Measurements from ENCODE around the gene NEUROG1.
"Not testable (repeated sequence)": the region's sequence is repeated elsewhere in the genome, so short reads cannot be mapped to it uniquely, and the experiment has no call there.

The NEUROG1 gene

DNA sequence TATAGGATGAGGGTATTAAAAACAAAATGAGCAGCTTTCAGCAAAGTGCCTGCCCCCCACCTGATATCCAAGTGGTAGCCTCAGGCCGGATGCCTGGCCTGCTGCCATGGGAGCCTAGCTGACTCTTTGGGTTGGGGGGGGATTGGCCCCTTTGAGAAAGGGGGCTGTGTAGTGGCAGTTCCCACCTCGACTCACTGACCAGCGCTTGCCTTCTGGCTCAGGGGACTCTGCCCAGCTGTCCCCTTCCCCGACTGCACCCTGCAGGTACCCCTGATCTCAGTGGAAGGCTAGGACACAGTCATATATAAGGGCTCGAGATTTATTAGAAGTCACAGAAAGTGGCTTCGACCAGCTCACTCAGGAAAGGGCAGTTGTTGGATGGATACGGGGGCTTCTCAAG, 1.5 kb upstream of the NEUROG1 start:
- DNase-seq (ENCODE audit: low read depth in 2 of 2), result no peak

DNA sequence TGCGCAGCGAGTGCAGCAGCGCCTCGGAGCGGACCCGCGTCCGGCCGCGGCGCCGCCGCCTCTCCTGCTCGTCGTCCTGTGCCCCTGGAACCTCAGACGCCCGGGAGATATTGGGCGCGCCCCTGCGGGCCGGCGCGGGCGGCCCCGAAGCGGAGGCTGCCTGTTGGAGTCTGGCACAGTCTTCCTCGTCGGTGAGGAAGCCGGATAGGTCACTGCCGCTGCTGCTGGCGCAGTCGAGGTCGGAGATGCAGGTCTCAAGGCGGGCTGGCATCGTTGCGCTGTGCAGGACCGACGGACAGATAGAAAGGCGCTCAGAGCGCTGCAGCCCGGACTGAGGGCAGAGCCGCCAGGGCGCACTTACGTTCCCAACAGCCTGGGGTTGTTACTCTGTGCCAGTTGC, 344 bp downstream of the NEUROG1 start:
- no peak for DNase-seq (ENCODE audit: low read depth in 2 of 2)

DNA sequence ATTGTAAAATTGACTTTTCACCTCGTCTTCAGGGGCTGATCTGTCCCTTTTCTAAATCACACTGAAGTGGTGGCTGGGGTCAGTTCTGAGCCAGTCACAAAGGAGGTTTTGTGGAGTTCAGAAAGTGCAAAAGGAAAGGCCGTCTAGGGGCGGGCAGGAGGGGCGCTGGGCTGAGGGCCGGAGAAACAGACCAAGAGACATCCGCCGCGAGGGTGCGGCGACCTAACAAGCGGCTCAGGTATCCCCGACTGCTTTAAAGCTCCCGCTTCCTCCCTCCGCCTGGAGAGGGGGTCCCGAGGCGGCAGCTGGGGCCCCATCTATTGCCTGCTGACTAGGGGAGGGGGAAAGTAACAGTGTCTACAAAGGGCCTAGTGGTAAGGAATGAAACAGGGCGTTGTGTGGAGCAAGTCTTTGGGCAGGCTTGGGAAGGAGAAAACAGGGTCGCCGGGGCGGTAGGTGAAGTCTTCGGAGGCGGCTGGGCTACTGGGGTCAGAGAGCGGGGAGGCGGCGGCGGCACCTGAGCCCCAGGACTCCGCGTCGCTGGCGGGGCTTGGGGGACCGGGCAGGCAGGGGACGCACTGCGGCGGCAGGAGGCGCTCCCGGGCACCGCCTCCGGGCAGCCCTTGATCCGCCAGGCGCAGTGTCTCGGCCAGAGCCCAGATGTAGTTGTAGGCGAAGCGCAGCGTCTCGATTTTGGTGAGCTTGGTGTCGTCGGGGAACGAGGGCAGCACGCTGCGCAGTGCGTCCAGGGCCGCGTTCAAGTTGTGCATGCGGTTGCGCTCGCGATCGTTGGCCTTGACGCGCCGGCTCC, 950 bp downstream of the NEUROG1 start:
- no peak for DNase-seq (ENCODE audit: low read depth in 2 of 2)

DNA sequence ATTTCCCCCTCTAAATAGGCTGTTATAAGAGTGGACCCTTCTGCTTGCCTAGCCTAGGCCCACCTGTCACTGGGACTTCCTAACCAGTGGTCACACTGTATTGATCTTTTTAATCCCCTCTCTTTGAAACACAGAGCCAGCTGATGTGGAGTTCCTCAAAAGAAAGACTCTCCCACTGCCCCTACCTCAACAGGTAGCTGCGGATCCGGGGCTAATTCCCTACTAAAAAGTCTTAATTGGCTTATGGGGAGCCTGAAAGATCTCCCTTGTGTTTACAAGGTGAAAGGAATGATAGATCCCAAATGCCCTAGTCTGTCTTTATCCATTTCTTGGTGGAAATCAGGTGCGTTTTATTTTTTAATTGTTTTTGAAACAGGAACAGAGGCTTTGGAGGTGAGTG, 2.0 kb downstream of the NEUROG1 start:
- DNase-seq (ENCODE audit: low read depth in 2 of 2), result no peak

DNA sequence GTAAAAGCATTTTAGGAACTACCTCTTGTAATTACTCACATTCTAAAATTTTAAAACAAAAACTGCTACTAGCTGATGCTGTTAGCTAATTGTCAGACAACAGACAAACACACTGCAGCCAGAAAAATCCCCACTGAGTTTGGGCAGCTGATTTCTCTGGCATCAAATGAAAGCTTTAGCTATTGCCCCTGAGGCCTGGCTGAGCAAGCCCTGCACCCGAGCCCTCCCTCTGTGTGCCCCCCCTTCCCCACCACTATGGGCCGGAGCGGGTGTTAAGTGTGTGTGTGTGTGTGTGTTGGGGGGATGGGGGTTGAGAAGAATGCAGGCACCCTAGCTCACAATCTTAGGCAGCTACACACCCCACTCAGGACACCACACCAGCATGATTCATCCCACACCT, 2.4 kb downstream of the NEUROG1 start:
- no peak for DNase-seq (ENCODE audit: low read depth in 2 of 2)

DNA sequence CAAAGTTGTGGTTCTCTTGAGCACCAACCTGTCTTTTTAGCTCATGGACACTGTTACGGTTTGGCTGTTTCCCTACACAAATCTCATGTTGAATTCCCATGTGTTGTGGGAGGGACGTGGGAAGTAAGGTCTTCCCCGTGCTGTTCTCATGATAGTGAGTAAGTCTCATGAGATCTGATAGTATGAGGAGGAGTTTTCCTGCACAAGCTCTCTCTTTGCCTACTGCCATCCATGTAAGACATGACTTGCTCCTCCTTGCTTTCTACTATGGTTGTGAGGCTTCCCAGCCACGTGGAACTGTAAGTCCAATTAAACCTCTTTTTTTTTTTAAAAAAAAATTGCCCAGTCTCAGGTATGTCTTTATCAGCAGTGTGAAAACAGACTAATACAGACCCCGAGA, 6.2 kb downstream of the NEUROG1 start:
- not testable (repeated sequence) for DNase-seq (ENCODE audit: low read depth in 2 of 2)

DNA sequence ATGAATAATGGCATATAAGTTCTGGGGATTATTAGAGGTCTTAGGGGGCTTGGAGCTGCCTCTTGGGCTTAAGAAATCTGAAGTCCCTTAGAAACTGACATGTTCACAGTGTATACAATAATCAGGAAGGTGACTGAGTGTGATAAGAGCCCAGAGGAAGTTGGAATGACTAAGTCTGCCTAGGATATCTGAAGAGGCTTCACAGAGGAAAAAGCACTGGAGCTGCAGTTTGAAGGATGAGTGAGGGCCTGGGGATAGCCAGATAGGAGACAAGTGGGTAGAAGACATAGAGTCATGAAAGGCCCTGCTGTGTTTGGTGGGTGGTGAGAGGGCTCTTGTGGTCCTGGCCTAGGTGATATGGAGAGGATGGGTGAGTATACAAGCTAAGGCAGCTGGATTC, 8.8 kb downstream of the NEUROG1 start:
- no peak for DNase-seq (ENCODE audit: low read depth in 2 of 2)

DNA sequence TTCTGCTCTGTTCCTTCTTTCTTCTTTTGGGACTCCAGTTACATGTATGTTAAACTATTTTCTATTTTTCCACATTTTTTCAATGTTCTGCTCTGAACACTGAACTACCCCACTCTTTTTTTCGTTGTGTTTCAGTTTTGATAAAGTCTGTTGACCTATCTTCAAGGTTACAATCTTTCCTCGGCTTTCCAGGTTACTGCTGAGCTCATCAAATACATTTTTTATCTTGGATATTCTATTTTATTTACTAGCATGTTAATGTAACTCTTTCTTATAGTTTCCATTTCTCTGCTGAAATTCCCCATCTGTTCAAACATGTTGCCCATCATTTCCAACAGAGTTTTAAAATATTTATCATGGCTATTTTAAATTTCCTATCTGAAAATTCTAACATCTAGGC, 13.8 kb downstream of the NEUROG1 start:
- no peak for DNase-seq (ENCODE audit: low read depth in 2 of 2)

DNA sequence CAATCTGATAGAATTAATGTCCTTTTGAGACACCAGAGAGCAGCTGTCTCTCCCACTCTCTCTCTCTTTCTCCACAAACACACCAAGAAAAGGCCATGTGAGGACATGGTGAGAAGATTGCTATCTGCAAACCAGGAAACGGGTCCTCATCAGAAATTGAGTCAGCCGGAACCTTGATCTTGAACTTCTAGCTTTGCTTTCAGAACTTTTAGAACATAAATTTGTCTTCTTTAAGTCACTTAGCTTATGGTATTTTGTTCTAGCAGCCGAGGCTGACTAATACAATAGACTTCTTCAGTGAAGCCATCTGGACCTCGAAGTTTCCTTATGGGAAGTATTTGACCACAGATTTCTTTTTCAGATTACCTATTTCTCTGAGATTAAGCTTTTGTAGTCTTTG, 18.1 kb downstream of the NEUROG1 start:
- no peak for DNase-seq (ENCODE audit: low read depth in 2 of 2)

DNA sequence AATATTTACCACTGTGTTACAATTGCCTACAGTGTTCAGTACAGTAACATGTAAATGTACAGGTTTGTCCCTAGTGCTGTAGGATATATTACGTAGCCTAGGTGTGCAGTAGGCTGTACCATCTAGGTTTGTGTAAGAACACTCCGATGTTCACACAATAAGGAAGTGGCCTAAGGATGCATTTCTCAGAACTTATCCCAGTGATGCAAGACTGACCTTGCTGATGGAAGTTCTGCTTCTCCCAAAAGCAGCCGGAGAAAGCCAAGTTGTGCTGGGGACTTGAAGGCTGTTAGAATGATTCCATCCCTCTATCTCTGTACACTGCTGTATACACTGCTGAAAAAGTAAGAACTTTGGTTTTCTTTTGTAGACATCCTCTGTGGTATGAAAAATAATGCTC, 21.6 kb downstream of the NEUROG1 start:
- DNase-seq (ENCODE audit: low read depth in 2 of 2), result no peak

DNA sequence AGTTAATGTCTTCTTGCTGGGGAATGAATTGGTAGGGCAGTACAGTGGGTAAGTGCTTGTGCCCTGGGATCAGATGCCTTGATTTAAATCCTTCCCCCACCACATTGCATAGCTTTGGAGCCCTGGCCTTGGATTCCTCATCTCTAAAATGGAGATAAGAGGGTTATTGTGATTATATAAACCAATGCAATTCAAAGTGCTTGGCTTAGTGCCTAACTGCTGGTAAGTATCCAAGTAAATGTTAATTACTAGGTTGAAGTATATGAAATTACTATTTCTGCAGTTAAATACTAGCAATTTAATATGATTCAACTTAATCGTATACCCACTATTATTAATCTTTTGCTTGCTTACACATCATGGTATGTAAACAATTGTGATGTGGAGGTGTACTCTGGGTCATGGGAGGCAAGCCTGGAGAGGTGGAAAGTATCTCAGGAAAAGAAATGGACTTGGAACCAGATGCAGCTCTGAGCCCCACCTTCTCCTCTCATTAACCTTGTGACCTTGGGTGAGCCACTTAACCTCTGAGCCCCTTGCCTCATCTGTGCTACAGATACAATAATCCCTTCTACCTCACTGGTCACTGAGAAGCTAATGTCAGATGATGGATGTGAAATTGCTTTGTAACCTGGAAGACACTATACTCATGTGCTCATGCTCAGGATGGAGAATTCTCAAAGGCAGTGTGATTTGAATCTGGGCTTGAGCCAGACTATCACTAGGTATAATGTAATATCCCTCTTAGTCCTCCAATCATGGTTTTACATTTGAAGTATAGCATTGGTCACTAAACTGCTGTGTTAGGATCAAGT, 23.8 kb downstream of the NEUROG1 start:
- DNase-seq (ENCODE audit: low read depth in 2 of 2), result no peak

DNA sequence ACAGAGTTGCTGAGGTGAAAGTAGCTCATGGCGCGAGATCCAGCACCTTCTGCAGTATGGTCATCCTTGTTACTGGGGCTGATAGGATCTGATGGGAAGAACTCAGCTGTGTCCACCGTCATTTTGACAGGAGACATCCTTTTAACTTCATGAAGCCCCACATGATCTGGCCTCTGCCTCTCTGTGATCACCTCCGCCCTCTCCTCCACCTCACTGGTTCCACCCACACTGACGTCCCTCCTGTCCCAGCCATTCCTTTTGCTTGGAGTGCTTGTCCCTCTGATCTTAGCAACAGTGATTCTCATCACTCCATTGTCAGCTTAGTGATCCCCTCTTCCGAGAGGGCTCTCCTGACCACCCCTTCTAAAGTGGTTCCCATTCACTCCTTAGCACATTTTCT, 25.8 kb downstream of the NEUROG1 start:
- DNase-seq (ENCODE audit: low read depth in 2 of 2), result no peak

DNA sequence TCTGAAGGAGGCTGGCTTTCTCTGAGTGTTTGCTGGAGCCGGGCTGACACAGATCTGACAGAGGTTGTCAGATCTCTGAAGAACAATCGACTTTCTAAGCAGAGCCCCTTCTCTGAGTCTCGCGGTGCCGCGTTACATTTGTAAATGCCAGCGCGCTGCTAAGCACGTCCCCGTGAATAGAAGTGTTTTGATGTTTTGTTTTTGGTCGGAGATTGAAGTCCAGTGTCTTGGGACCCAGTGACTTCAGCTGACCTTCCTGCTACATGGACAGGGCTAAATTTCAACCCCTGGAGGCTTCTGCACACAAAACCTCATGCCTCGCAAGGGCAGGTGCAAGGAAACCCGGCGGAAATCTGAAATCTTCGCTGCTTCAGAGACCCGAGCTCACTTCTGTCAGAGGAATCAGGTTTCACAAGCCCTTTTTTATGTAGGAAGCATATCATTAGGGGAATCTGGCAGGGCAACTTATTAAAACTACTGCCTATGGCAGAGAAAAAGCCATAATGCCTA, 27.2 kb downstream of the NEUROG1 start:
- no peak for DNase-seq (ENCODE audit: low read depth in 2 of 2)

DNA sequence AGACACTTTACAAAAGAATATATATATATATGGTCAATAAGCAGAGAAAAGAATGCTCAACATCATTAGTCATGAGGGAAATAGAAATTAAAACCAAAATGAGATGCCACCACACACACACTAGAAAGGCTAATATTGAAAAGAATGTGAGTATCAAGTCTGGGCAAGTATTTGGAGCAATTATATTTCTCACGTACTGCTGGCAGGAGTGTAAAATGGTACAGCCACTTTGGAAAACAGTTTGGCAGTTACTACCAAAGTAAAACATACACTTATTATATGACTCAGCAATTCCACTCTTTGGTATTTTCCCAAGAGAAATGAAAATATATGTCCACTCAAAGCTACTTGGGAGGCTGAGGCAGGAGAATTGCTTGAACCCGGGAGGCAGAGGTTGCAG, 29.8 kb downstream of the NEUROG1 start:
- no peak for DNase-seq (ENCODE audit: low read depth in 2 of 2)

DNA sequence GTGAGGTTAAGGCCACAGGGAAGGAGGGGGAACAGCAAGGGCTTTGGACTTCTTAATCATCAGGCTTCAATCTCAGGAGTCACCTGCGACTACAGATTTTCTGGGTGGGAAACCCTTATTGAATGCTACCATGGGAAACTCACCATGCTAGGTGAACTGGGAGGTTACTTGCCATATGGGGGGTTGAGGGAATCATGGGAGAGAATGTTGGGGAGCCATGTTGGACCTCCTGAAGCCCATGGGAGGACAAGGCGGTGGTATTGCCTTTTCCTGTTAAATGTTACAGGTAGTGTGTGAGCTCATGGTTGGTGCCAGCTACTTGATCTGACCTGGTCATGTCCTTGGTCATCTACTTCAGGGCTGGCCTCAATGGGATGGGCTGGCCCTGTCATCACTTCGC, 31.4 kb downstream of the NEUROG1 start:
- no peak for DNase-seq (ENCODE audit: low read depth in 2 of 2)

DNA sequence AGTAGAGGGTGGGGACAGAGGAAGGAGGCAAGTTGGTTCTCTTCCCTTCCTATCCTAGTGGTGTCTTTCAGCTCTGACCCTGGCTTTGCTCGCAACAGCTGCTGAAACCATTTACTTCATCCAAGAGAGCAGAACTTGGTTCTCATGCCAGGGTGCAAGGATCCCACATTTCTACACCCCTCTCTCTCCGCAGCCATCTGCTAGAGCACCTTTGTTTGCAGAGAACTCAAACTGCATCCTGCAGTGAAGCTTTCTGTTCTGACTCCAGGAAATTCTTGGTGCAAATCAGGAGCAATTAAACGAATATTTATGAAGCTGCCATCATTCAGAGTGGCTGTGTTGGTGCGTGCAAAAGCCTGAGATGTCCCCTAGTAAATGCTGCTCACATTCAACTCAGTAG, 31.9 kb downstream of the NEUROG1 start:
- DNase-seq (ENCODE audit: low read depth in 2 of 2), result no peak

DNA sequence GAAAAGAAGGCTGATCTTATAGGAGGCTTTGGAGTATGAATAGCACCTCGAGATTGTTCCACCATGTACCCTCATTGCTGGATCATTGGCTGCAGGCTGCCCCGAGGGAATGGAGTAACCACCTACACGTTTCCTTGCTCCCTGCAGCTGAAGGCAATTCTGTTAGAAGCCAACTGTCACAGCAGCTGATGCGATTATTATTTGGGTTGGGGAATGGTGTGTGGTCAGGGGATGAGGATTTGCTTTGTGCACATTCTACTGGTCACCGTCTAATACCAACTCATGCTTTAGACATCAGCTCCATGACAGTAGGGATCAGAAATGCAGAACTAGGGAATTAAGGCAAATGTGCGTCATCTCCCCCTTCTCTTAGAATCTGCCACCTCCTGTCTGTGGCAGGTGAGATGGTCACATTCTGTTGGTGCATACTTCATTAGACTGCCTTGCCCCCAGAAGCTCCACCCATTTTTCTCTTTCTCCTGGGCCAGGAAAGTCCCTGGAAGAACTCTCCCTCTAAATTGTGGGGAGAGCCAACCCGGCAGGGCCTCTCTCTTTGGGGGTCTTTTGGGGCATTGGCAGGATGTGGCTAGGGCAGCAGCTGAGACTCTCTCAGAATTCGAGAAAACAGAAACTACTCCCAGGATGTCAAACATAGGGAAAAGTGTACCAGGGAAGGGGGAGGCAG, 32.8 kb downstream of the NEUROG1 start:
- no peak for DNase-seq (ENCODE audit: low read depth in 2 of 2)

DNA sequence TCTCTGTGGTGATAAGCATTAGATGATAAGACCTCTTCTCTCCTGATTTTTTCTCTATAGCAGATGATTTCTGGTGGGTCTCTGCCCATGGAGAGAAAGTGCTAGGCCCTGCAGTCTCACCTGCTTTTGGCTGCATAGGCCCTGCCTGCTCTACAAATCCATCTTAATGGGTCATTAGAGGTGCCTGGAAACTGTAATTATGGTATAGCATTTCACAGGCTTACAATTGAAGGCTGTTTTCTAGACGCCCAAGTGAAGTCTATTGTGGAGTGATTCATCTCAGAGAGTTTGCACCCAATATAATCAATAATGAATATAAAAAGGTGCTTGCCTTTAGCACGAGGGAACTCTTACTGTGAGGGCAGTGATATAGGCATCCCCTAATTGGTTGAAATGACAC, 33.8 kb downstream of the NEUROG1 start:
- no peak for DNase-seq (ENCODE audit: low read depth in 2 of 2)

DNA sequence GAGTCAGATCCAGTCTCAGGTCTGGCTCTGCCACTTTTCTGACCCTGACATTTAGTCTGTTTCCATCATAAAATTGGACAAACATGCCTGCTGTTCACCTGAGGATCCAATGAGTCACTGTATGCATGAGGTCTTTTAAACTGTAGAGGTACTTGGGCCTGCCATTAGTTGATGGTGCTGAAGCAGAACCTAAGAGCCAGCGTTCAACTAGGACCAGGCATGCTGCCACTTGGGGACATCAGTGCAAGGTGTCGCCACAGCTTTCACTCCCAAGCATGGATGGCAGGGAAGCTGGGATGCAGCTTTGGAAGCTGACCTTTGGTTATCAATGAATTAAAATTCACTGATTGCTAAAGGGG, 37.1 kb downstream of the NEUROG1 start:
- DNase-seq (ENCODE audit: low read depth in 2 of 2), result no peak

DNA sequence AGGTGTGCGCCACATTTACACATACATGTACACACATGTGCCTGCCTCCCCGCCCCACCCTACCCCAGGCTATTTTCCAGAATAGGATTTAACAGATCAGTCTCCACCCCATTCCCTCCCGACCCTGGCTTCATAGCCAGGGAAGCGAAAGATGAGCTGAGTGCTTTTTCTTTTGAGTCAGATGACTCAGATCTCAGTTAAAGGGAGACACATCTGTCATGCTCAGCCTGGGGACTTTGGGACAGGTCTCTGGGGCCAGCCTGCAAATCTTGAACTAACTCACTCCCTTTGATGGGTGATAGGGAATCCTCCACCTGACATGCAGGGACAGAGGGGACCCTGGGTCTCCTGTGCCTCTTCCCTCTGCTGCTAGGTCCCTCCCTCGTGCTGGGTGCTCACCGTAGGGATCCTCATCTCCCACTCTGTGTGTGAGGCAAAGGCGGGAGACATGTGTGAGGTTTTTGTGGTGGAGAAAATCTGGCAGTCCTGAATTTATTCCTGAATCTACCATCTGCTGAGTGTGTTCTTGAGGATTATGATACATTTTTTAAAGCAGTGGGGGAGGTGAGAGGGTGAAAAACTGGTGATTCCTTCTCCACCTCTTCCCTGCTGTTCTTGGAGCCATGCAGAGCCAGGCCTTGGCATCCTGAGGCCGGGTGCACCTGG, 37.7 kb downstream of the NEUROG1 start:
- DNase-seq (ENCODE audit: low read depth in 2 of 2), result no peak

DNA sequence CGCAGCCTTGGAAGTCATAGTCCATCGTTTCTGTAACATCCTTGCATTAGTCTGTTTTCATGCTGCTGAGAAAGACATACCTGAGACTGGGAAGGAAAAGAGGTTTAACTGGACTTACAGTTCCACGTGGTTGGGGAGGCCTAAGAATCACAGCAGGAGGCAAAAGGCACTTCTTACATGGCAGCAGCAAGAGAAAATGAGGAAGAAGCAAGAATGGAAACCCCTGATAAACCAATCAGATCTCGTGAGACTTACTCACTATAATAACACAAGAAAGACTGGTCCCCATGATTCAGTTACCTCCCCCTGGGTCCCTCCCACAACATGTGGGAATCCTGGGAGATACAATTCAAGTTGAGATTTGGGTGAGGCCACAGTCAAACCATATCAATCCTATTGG, 40.2 kb downstream of the NEUROG1 start:
- DNase-seq (ENCODE audit: low read depth in 2 of 2), result not testable (repeated sequence)

DNA sequence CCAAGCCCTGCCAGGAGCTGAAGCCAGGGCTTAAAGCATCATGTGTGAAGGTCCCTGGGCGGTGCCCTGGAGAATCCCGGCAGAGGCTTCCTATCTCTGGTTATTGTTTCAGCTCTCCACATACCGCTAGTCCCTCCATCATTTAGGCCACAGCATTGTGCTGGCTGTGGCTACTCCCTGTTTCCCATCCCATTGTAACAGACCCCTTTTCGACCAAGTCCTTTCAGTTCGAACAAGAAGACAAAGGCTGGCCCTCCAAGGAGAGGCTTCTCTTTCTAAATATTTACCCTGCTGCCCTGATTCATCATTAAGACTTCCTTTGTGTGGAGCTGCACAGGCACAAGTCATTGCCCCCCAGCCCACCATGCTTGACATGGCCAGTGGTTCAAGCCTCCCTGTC, 41.6 kb downstream of the NEUROG1 start:
- DNase-seq (ENCODE audit: low read depth in 2 of 2), result no peak

All from stimulated activated CD8-positive, alpha-beta memory T cell treated with anti-CD3 and anti-CD28 coated beads, Interleukin-7, amount 100 ng/mL, for 1 hour (primary cell).